BE2C (cell line): ENCODE results near the gene AOC1.
"Not testable (repeated sequence)": the region's sequence is repeated elsewhere in the genome, so short reads cannot be mapped to it uniquely, and the experiment has no call there.

Source experiments
- DNase-seq: peaks from one replicate; pipeline ENCODE4 v3.0.0-alpha.2; 2020
- H3K27me3 ChIP-seq: fragments of 250-450 bp; sonication (Bioruptor Pico); 2 replicates; pipeline ENCODE4 v1.5.1; 2020; ENCODE audit warnings: mild to moderate bottlenecking
- H3K36me3 ChIP-seq: fragments of 250-450 bp; sonication (Bioruptor Pico); 2 replicates; pipeline ENCODE4 v1.5.1; 2020; ENCODE audit warnings: mild to moderate bottlenecking
- H3K4me1 ChIP-seq: fragments of 250-450 bp; sonication (Bioruptor Pico); 2 replicates; pipeline ENCODE4 v1.5.1; 2020
- H3K4me3 ChIP-seq: 2 replicates; pipeline ENCODE4 v1.5.1; 2011; ENCODE audit warnings: low read depth, low read length
- H3K9me3 ChIP-seq: fragments of 250-450 bp; sonication (Bioruptor Pico); 2 replicates; pipeline ENCODE4 v1.5.1; 2020
- CTCF ChIP-seq: IDR thresholded peaks from 2 replicates; pipeline ENCODE4 v1.5.1; 2012; ENCODE audit warnings: mild to moderate bottlenecking, low read depth, low read length

AOC1 gene

GRCh38 chr7:150903606-150904005 lies 51.3 kb downstream of the AOC1 start:
- Histone ChIP-seq H3K4me3 (no peak overlapping the region), H3K36me3 (no peaks in the 10 kb centered on the region), H3K27me3 (no peaks in the 10 kb centered on the region), H3K9me3 (no peaks in the 10 kb centered on the region), H3K4me1 (peaks cover 13% of the 10 kb centered on the region)
- no peak for TF ChIP-seq CTCF
- DNase-seq, result no peak

- no peak for DNase-seq
- H3K36me3 ChIP-seq, result no peaks in the 10 kb centered on the region
- H3K4me3 ChIP-seq, result no peak overlapping the region
- H3K9me3 ChIP-seq, result no peaks in the 10 kb centered on the region
- H3K27me3 ChIP-seq, result no peaks in the 10 kb centered on the region
- H3K4me1 ChIP-seq, result peaks cover 10% of the 10 kb centered on the region
- no peak for TF ChIP-seq CTCF
These were observed 51.9 kb downstream of the AOC1 start for GRCh38 chr7:150904011-150904909.

- Histone ChIP-seq H3K4me3 (no peak overlapping the region), H3K36me3 (no peaks in the 10 kb centered on the region), H3K9me3 (no peaks in the 10 kb centered on the region), H3K4me1 (no peaks in the 10 kb centered on the region; the same call in 1 of the 2 replicates), H3K27me3 (no peaks in the 10 kb centered on the region)
- no peak for TF ChIP-seq CTCF
- DNase-seq, result no peak
These were observed 55.9 kb downstream of the AOC1 start for GRCh38 chr7:150908173-150908572.

GRCh38 chr7:150909200-150909995 lies 57.1 kb downstream of the AOC1 start:
- no peak overlapping the region for H3K4me3 ChIP-seq
- no peaks in the 10 kb centered on the region for H3K9me3 ChIP-seq
- no peak for DNase-seq
- no peaks in the 10 kb centered on the region for H3K36me3 ChIP-seq
- TF ChIP-seq CTCF, result no peak
- H3K4me1 ChIP-seq, result peaks cover 6% of the 10 kb centered on the region
- H3K27me3 ChIP-seq, result no peaks in the 10 kb centered on the region

GRCh38 chr7:150910305-150910995 lies 58.1 kb downstream of the AOC1 start:
- H3K4me1 ChIP-seq, H3K9me3 ChIP-seq, H3K27me3 ChIP-seq, DNase-seq, H3K36me3 ChIP-seq, H3K4me3 ChIP-seq: not testable (repeated sequence)

- no peak for DNase-seq
- Histone ChIP-seq H3K27me3 (no peaks in the 10 kb centered on the region), H3K9me3 (no peaks in the 10 kb centered on the region), H3K4me3 (no peak overlapping the region), H3K4me1 (peaks cover 6% of the 10 kb centered on the region), H3K36me3 (no peaks in the 10 kb centered on the region)
- no peak for TF ChIP-seq CTCF
These were observed 58.7 kb downstream of the AOC1 start for GRCh38 chr7:150910996-150911422.
